ENCODE measurements around the gene ADGRA1.
"Not testable (repeated sequence)": the region's sequence is repeated elsewhere in the genome, so short reads cannot be mapped to it uniquely, and the experiment has no call there.

The ADGRA1 gene

GRCh38 chr10:133107442-133107841 lies 19.7 kb downstream of the ADGRA1 start:
- H3K4me3 ChIP-seq (ENCODE audit: low read depth, low read length): no peak overlapping the region
- TF ChIP-seq CTCF (IDR thresholded peaks at IDR 0.05; ENCODE audit: low read depth, low read length): no peak
- in situ Hi-C loops (cut with HindIII; ENCODE audit: low sequenced_read_pairs): no loop called here
- DNase-seq (ENCODE audit: low read depth, low spot score): no peak

GRCh38 chr10:133109711-133110110 lies 22.0 kb downstream of the ADGRA1 start:
- no peak for TF ChIP-seq CTCF (IDR thresholded peaks at IDR 0.05; ENCODE audit: low read depth, low read length)
- H3K4me3 ChIP-seq (ENCODE audit: low read depth, low read length): no peak overlapping the region
- DNase-seq (ENCODE audit: low read depth, low spot score): no peak
- in situ Hi-C loops (cut with HindIII; ENCODE audit: low sequenced_read_pairs): no loop called here

DNA sequence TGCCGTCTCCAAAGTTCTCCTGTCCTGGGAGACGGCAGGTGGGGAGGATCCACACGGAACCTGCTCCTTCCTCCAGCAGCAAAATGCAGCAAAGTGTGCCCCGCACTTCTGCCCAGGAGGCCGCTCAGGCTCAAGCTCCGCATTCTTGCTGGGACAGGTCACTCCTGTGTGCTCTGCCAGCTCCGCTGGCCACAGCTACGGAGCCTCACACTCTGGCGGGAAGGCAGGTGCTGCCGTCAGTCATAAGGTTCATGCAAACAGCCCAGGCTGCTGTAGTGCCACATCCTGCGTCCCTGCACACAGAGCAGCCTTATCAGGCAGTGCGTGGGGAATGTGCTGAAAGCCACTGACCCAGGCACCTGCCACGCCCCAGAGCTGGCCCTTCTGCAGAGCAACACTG lies 22.4 kb downstream of the ADGRA1 start:
- TF ChIP-seq CTCF (IDR thresholded peaks at IDR 0.05; ENCODE audit: low read depth, low read length): no peak
- in situ Hi-C loops (cut with HindIII; ENCODE audit: low sequenced_read_pairs): no loop called here
- no peak overlapping the region for H3K4me3 ChIP-seq (ENCODE audit: low read depth, low read length)
- no peak for DNase-seq (ENCODE audit: low read depth, low spot score)

GRCh38 chr10:133110609-133111275 lies 23.0 kb downstream of the ADGRA1 start:
- TF ChIP-seq CTCF (IDR thresholded peaks at IDR 0.05; ENCODE audit: low read depth, low read length): no peak
- no peak overlapping the region for H3K4me3 ChIP-seq (ENCODE audit: low read depth, low read length)
- in situ Hi-C loops (cut with HindIII; ENCODE audit: low sequenced_read_pairs): no loop called here
- DNase-seq (ENCODE audit: low read depth, low spot score): no peak

- in situ Hi-C loops (cut with HindIII; ENCODE audit: low sequenced_read_pairs); DNase-seq (ENCODE audit: low read depth, low spot score); H3K4me3 ChIP-seq (ENCODE audit: low read depth, low read length): not testable (repeated sequence)
Observed at GRCh38 chr10:133111640-133112039, 23.9 kb downstream of the ADGRA1 start.

GRCh38 chr10:133113146-133113830 lies 25.6 kb downstream of the ADGRA1 start:
- no peak for TF ChIP-seq CTCF (IDR thresholded peaks at IDR 0.05; ENCODE audit: low read depth, low read length)
- no peak for DNase-seq (ENCODE audit: low read depth, low spot score)
- in situ Hi-C loops (cut with HindIII; ENCODE audit: low sequenced_read_pairs): no loop called here
- no peak overlapping the region for H3K4me3 ChIP-seq (ENCODE audit: low read depth, low read length)

DNA sequence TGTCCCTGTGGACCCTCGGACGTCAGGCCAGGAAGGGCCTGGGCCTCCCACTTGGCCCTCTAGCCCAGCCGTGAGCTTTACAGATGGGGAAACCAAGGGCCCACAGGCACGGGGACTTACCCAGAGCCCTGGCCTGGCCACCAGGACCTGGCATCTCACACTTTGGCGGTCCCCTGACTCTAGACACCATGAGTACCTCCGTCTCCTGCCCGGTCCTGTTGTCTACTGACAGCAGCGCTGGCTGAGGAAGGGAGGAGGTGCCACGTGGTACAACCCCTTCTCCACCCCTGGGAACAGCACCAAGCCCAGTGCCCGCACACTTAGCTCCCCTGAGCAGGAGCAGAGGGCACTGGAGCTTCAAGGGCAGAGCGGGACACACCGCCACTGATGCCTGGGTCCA lies 26.1 kb downstream of the ADGRA1 start:
- DNase-seq (ENCODE audit: low read depth, low spot score): no peak
- TF ChIP-seq CTCF (IDR thresholded peaks at IDR 0.05; ENCODE audit: low read depth, low read length): no peak
- H3K4me3 ChIP-seq (ENCODE audit: low read depth, low read length): no peak overlapping the region
- in situ Hi-C loops (cut with HindIII; ENCODE audit: low sequenced_read_pairs): no loop called here

Measured in astrocyte of the spinal cord (primary cell).